ENCODE measurements around the gene CYP2A6.
A peak's percentile ranks its signal among the peaks of the same experiment; 100 is the strongest.
"Not testable (repeated sequence)": the region's sequence is repeated elsewhere in the genome, so short reads cannot be mapped to it uniquely, and the experiment has no call there.

The CYP2A6 gene

GRCh38 chr19:40811478-40812341, 38.5 kb downstream of the CYP2A6 start:
- TF ChIP-seq CTCF (IDR thresholded peaks at IDR 0.05; ENCODE audit: low read depth, low read length, missing control alignments) = no peak
- H3K4me3 ChIP-seq (ENCODE audit: low read depth, low read length) = no peak overlapping the region; the same call in 1 of the 2 replicates
- no peak for DNase-seq (ENCODE audit: low read depth)

GRCh38 chr19:40810649-40811408, 39.4 kb downstream of the CYP2A6 start:
- not testable (repeated sequence) for DNase-seq (ENCODE audit: low read depth)
- H3K4me3 ChIP-seq (ENCODE audit: low read depth, low read length) = peak overlapping the region; percentile 53

- no peak overlapping the region for H3K4me3 ChIP-seq (ENCODE audit: low read depth, low read length)
- TF ChIP-seq CTCF (IDR thresholded peaks at IDR 0.05; ENCODE audit: low read depth, low read length, missing control alignments) = no peak
- DNase-seq (ENCODE audit: low read depth) = no peak
These were observed 40.1 kb downstream of the CYP2A6 start for GRCh38 chr19:40810160-40810559.

GRCh38 chr19:40809358-40810086, 40.7 kb downstream of the CYP2A6 start:
- no peak for DNase-seq (ENCODE audit: low read depth)
- H3K4me3 ChIP-seq (ENCODE audit: low read depth, low read length) = no peak overlapping the region
- no peak for TF ChIP-seq CTCF (IDR thresholded peaks at IDR 0.05; ENCODE audit: low read depth, low read length, missing control alignments)

- no peak for TF ChIP-seq CTCF (IDR thresholded peaks at IDR 0.05; ENCODE audit: low read depth, low read length, missing control alignments)
- no peak for DNase-seq (ENCODE audit: low read depth)
- no peak overlapping the region for H3K4me3 ChIP-seq (ENCODE audit: low read depth, low read length)
These were observed 41.8 kb downstream of the CYP2A6 start for GRCh38 chr19:40808497-40808896.

- H3K4me3 ChIP-seq (ENCODE audit: low read depth, low read length) = no peak overlapping the region
- TF ChIP-seq CTCF (IDR thresholded peaks at IDR 0.05; ENCODE audit: low read depth, low read length, missing control alignments) = no peak
- no peak for DNase-seq (ENCODE audit: low read depth)
These were observed 42.3 kb downstream of the CYP2A6 start for GRCh38 chr19:40808021-40808325.

All from GM12864 (cell line).